ENCODE results near the gene YPEL2.

- TF ChIP-seq POLR2A (IDR thresholded peaks at IDR 0.05; ENCODE audit: low read depth, low read length) (no peak), CTCF (IDR thresholded peaks at IDR 0.05; ENCODE audit: extremely low read depth in 1 of 2, insufficient read depth in 1 of 2, low read depth in 1 of 2, low read length in 2 of 2) (no peak), POLR2AphosphoS5 (IDR thresholded peaks at IDR 0.05; ENCODE audit: insufficient read depth, low read depth, low read length) (no peak), EZH2 (IDR thresholded peaks at IDR 0.05; ENCODE audit: borderline replicate concordance, low read depth, low read length, severe bottlenecking) (no peak), JUN (IDR thresholded peaks at IDR 0.05; ENCODE audit: borderline replicate concordance, insufficient read depth, insufficient read length, low read depth) (no peak), MAX (IDR thresholded peaks at IDR 0.05; ENCODE audit: insufficient read depth, insufficient read length) (no peak), MYC (IDR thresholded peaks at IDR 0.05; ENCODE audit: low read depth, low read length) (no peak)
Observed at GRCh38 chr17:59401725-59402124, 70.3 kb downstream of the YPEL2 start.
